Hepatocyte (in vitro differentiated cells): ENCODE measurements around the gene FAM81A.
"Not testable (repeated sequence)": the region's sequence is repeated elsewhere in the genome, so short reads cannot be mapped to it uniquely, and the experiment has no call there.

ENCODE experiments used
- EZH2 ChIP-seq: fragments of 200-600 bp; sonication (generic); IDR thresholded peaks from 2 replicates; pipeline ENCODE4 v1.6.1; 2016; ENCODE audit warnings: antibody characterized with exemption, mild to moderate bottlenecking, borderline replicate concordance
- TF ChIP-seq, protein P1 (sequence below): fragments of 200-600 bp; sonication (generic); IDR thresholded peaks from 2 replicates; pipeline ENCODE4 v1.5.1; 2016; ENCODE audit warnings: antibody characterized with exemption, mild to moderate bottlenecking; ENCODE audit not compliant: poor library complexity

- TF ChIP-seq, protein P1, sequence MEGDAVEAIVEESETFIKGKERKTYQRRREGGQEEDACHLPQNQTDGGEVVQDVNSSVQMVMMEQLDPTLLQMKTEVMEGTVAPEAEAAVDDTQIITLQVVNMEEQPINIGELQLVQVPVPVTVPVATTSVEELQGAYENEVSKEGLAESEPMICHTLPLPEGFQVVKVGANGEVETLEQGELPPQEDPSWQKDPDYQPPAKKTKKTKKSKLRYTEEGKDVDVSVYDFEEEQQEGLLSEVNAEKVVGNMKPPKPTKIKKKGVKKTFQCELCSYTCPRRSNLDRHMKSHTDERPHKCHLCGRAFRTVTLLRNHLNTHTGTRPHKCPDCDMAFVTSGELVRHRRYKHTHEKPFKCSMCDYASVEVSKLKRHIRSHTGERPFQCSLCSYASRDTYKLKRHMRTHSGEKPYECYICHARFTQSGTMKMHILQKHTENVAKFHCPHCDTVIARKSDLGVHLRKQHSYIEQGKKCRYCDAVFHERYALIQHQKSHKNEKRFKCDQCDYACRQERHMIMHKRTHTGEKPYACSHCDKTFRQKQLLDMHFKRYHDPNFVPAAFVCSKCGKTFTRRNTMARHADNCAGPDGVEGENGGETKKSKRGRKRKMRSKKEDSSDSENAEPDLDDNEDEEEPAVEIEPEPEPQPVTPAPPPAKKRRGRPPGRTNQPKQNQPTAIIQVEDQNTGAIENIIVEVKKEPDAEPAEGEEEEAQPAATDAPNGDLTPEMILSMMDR = not testable (repeated sequence)
- not testable (repeated sequence) for TF ChIP-seq EZH2
These were observed 51.5 kb downstream of the FAM81A start for GRCh38 chr15:59489485-59489884.
